SJCRH30 (cell line): ENCODE data around the gene EEF1AKMT2. TPM values are rescaled to one million over a fixed set of nuclear protein-coding genes. Genes with fewer than 3 reads are reported as not detected.

Experiments
- DNase-seq, 2 experiments: peaks; one replicate each; pipeline ENCODE4 v3.0.0-alpha.2; 2015 to 2020
- H3K27ac ChIP-seq: fragments of 250-450 bp; sonication (Bioruptor Pico); 2 replicates; pipeline ENCODE4 v1.5.1; 2020; ENCODE audit warnings: mild to moderate bottlenecking, moderate library complexity
- H3K27me3 ChIP-seq: fragments of 250-450 bp; sonication (Bioruptor Pico); 2 replicates; pipeline ENCODE4 v1.5.1; 2020; ENCODE audit warnings: mild to moderate bottlenecking, moderate library complexity
- H3K36me3 ChIP-seq: fragments of 250-450 bp; sonication (Bioruptor Pico); 2 replicates; pipeline ENCODE4 v1.5.1; 2020; ENCODE audit warnings: mild to moderate bottlenecking, moderate library complexity
- H3K4me1 ChIP-seq: fragments of 250-450 bp; sonication (Bioruptor Pico); 2 replicates; pipeline ENCODE4 v1.5.1; 2020; ENCODE audit warnings: mild to moderate bottlenecking, moderate library complexity
- H3K4me3 ChIP-seq: fragments of 250-450 bp; sonication (Bioruptor Pico); 2 replicates; pipeline ENCODE4 v1.5.1; 2020; ENCODE audit warnings: mild to moderate bottlenecking, moderate library complexity
- H3K9me3 ChIP-seq: fragments of 250-450 bp; sonication (Bioruptor Pico); replicated peaks from 2 replicates; pipeline ENCODE4 v1.5.1; 2020; ENCODE audit warnings: mild to moderate bottlenecking, moderate library complexity
- total RNA-seq: library from RNA; depleted of rRNA; stranded (reverse); fragments of >200 nt; shearing (Covaris generic); gene quantifications from 2 replicates; pipeline ENCODE4 v1.2.3, GENCODE V29; 2014; rRNA removed

The EEF1AKMT2 gene
- total RNA-seq, 1 experiment from 2014 or later = 31.6 TPM

GRCh38 chr10:124711145-124711544 is 80.5 kb downstream of the EEF1AKMT2 start:
- Histone ChIP-seq H3K9me3 (no peaks in the 10 kb centered on the region), H3K4me3 (no peak overlapping the region), H3K36me3 (no peaks in the 10 kb centered on the region), H3K4me1 (no peaks in the 10 kb centered on the region), H3K27ac (no peak overlapping the region), H3K27me3 (no peaks in the 10 kb centered on the region)
- no peak for DNase-seq

DNA sequence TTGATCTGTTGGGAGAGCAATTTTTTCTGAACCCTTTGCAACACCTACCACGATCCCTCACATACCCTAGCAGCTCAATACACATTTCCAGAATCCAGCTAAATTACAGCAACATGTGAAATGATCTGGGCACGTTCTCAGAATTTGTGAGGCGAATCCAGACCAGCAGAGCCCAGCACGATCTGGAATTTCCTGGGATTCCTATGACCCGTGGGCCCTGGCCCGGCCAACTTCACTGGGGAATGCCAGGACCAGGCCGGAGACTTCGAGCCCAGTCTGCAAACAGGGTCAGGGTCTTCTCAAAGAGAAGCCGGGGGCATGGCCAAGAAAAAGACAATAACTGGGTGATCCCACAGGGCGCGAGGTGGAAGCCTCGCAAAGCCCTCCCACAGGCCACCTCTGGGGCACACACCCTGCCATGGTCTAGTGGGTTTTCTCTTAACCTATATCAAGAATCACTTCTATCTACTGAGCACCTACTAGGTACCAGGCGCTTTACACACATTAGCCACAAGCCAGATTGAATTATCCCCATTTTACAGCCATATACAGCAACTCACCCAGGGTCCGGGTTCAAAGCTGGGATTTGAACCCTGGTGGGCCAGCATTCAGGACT is 81.3 kb downstream of the EEF1AKMT2 start:
- no peak overlapping the region for H3K27ac ChIP-seq

DNA sequence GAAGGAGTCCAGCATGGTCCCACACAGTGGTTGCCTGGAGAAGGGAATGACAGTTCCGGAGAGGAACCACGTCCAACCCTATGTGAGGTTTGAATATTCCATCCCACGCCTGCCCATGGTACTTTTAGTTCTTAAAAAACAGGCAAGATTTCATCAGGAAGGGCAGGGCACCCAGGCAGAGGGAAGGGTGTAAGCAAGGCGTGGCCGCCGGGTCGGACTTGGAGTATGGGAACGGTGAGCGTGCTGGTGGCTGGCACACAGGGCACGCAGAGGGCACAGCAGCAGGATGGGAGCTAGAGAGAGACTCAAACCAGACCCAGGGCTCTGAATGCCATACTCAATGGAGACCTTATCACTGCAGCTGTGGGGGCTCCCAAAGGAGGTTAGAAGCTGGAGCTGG is 81.8 kb downstream of the EEF1AKMT2 start:
- H3K36me3 ChIP-seq = no peaks in the 10 kb centered on the region
- H3K4me1 ChIP-seq = no peaks in the 10 kb centered on the region
- no peak for DNase-seq
- H3K27me3 ChIP-seq = no peaks in the 10 kb centered on the region
- no peaks in the 10 kb centered on the region for H3K9me3 ChIP-seq
- H3K4me3 ChIP-seq = no peak overlapping the region
- H3K27ac ChIP-seq = no peak overlapping the region

More for the DNA sequence above, 81.3 kb downstream of the EEF1AKMT2 start:
- H3K9me3 ChIP-seq = no peaks in the 10 kb centered on the region
- H3K4me1 ChIP-seq = no peaks in the 10 kb centered on the region
- DNase-seq = no peak
- no peak overlapping the region for H3K4me3 ChIP-seq
- no peaks in the 10 kb centered on the region for H3K27me3 ChIP-seq
- H3K36me3 ChIP-seq = no peaks in the 10 kb centered on the region

DNA sequence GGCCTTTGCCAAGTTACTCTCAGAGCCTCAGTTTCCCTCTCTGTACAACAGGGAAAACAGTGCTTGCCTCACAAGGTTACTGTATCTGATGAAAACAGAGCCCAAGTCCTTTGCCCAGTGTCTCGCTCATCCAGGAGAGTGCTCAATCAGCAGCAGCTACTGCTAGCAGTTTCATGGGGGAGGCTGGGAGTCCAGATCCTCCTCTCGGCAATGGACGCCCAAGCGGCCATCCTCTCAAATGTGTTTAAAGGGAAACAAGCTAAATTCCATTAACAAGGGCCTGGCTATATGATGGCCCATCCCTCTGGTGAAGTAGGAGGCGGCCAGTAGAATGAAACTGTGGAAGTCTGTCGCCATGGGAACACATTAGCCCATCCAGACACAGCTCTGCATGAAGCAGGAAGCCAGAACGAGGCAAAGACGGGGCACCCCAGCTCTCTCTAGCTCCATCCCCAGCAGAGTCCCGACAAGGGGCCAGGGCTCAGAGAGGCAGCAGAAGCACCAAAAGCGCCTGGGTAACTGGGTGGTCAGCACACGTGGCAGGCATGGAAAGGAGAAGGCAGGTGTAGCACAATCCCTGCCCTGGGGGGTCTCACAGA is 82.7 kb downstream of the EEF1AKMT2 start:
- Histone ChIP-seq H3K4me3 (no peak overlapping the region), H3K36me3 (no peaks in the 10 kb centered on the region), H3K9me3 (no peaks in the 10 kb centered on the region), H3K27ac (no peak overlapping the region), H3K4me1 (no peaks in the 10 kb centered on the region), H3K27me3 (no peaks in the 10 kb centered on the region)
- DNase-seq = peak in 1 of 2 experiments; percentile 9

GRCh38 chr10:124708246-124708779 is 83.4 kb downstream of the EEF1AKMT2 start:
- Histone ChIP-seq H3K4me1 (no peaks in the 10 kb centered on the region), H3K4me3 (no peak overlapping the region), H3K9me3 (no peaks in the 10 kb centered on the region), H3K27me3 (no peaks in the 10 kb centered on the region), H3K36me3 (no peaks in the 10 kb centered on the region), H3K27ac (no peak overlapping the region)
- no peak for DNase-seq

Other genes starting within 250 kb of the EEF1AKMT2 start
- 9.4 and 10.0 TPM in 2 replicates for gene FAM53B, start 47.5 kb downstream of the EEF1AKMT2 start, total RNA-seq
- 16.6 and 17.8 TPM in 2 replicates for gene ABRAXAS2, start 9.9 kb upstream of the EEF1AKMT2 start, total RNA-seq
- gene ZRANB1, start 150.2 kb upstream of the EEF1AKMT2 start, total RNA-seq = 29.1 and 29.3 TPM in 2 replicates